PFSK-1 (cell line): ENCODE measurements around the gene C10orf62.

Experiments
- FOXP2 ChIP-seq: optimal IDR thresholded peaks from 2 replicates; pipeline ENCODE3; 2011; ENCODE audit warnings: borderline replicate concordance, control low read depth, inconsistent platforms; ENCODE audit not compliant: insufficient read depth; ENCODE audit errors: extremely low read length, extremely low read depth
- POLR2AphosphoS5 ChIP-seq: IDR thresholded peaks from 2 replicates; pipeline ENCODE4 v1.6.1; 2012; ENCODE audit warnings: low read depth, mild to moderate bottlenecking, control low read depth, low read length, moderate library complexity
- TAF1 ChIP-seq: IDR thresholded peaks from 2 replicates; pipeline ENCODE4 v1.6.1; 2012; ENCODE audit warnings: low read length, control low read depth, borderline replicate concordance; ENCODE audit not compliant: insufficient read depth

GRCh38 chr10:97597778-97598177 lies 8.3 kb downstream of the C10orf62 start:
- TF ChIP-seq POLR2AphosphoS5 (no peak), TAF1 (no peak), FOXP2 (no peak)
